H9 (cell line): ENCODE measurements around the gene NNT. TPM values are rescaled to one million over a fixed set of nuclear protein-coding genes. Genes with fewer than 3 reads are reported as not detected.
A peak's percentile ranks its signal among the peaks of the same experiment; 100 is the strongest.

Experiments
- DNase-seq: peaks from one replicate; pipeline ENCODE4 v3.0.0-alpha.2; 2017
- H2AFZ ChIP-seq: one replicate; pipeline ENCODE4 v1.6.1; 2013; ENCODE audit warnings: mild to moderate bottlenecking, low read length, control low read depth, moderate library complexity
- H2AK5ac ChIP-seq: 2 replicates; pipeline ENCODE4 v1.6.1; 2013; ENCODE audit warnings: low read length, control low read depth, mixed read lengths; ENCODE audit not compliant: insufficient read length
- H2BK120ac ChIP-seq: one replicate; pipeline ENCODE4 v1.6.1; 2013; ENCODE audit warnings: low read depth, mild to moderate bottlenecking, low read length, control low read depth, inconsistent platforms; ENCODE audit not compliant: poor library complexity, severe bottlenecking
- H2BK12ac ChIP-seq: 2 replicates; pipeline ENCODE4 v1.6.1; 2013; ENCODE audit warnings: low read length, control low read depth, mixed read lengths, low read depth; ENCODE audit not compliant: insufficient read length
- H2BK15ac ChIP-seq: 2 replicates; pipeline ENCODE4 v1.6.1; 2013; ENCODE audit warnings: low read depth, low read length, control low read depth
- H2BK20ac ChIP-seq: one replicate; pipeline ENCODE4 v1.6.1; 2013; ENCODE audit warnings: low read depth, mild to moderate bottlenecking, low read length, control low read depth, inconsistent platforms; ENCODE audit not compliant: poor library complexity, severe bottlenecking
- H2BK5ac ChIP-seq: 2 replicates; pipeline ENCODE4 v1.6.1; 2013; ENCODE audit warnings: low read length, control low read depth, mixed read lengths; ENCODE audit not compliant: insufficient read length
- H3K14ac ChIP-seq: 2 replicates; pipeline ENCODE4 v1.6.1; 2013; ENCODE audit warnings: low read length, control low read depth; ENCODE audit not compliant: insufficient read depth
- H3K18ac ChIP-seq: 2 replicates; pipeline ENCODE4 v1.6.1; 2013; ENCODE audit warnings: low read depth, mild to moderate bottlenecking, mixed read lengths, low read length, control low read depth; ENCODE audit not compliant: insufficient read length
- H3K23ac ChIP-seq: 2 replicates; pipeline ENCODE4 v1.6.1; 2013; ENCODE audit warnings: low read length, control low read depth, mixed read lengths, low read depth; ENCODE audit not compliant: insufficient read length
- H3K23me2 ChIP-seq: 2 replicates; pipeline ENCODE4 v1.6.1; 2013; ENCODE audit warnings: low read depth, mild to moderate bottlenecking, mixed read lengths, low read length, control low read depth; ENCODE audit not compliant: insufficient read length, poor library complexity, severe bottlenecking
- H3K27ac ChIP-seq: 2 replicates; pipeline ENCODE4 v1.5.1; 2013; ENCODE audit warnings: low read length, control low read depth, mixed read lengths, low read depth; ENCODE audit not compliant: insufficient read length
- H3K27me3 ChIP-seq: 2 replicates; pipeline ENCODE4 v1.6.1; 2013; ENCODE audit warnings: low read length, control low read depth, inconsistent platforms; ENCODE audit not compliant: insufficient read depth
- H3K4ac ChIP-seq: 2 replicates; pipeline ENCODE4 v1.6.1; 2013; ENCODE audit warnings: low read depth, mild to moderate bottlenecking, control low read depth, inconsistent platforms, low read length, moderate library complexity
- H3K4me1 ChIP-seq: 2 replicates; pipeline ENCODE4 v1.6.1; 2013; ENCODE audit warnings: low read length, control low read depth, inconsistent platforms; ENCODE audit not compliant: insufficient read depth
- H3K4me2 ChIP-seq: 2 replicates; pipeline ENCODE4 v1.6.1; 2013; ENCODE audit warnings: low read length, control low read depth, mixed read lengths; ENCODE audit not compliant: insufficient read length, insufficient read depth
- H3K56ac ChIP-seq: 2 replicates; pipeline ENCODE4 v1.6.1; 2013; ENCODE audit warnings: low read depth, mild to moderate bottlenecking, mixed read lengths, low read length, control low read depth; ENCODE audit not compliant: insufficient read length
- H3K79me1 ChIP-seq: 2 replicates; pipeline ENCODE4 v1.6.1; 2013; ENCODE audit warnings: low read depth, mild to moderate bottlenecking, moderate library complexity, low read length, control low read depth, inconsistent platforms; ENCODE audit not compliant: insufficient read depth, poor library complexity, severe bottlenecking
- H3K79me2 ChIP-seq: 2 replicates; pipeline ENCODE4 v1.6.1; 2013; ENCODE audit warnings: low read length, control low read depth, inconsistent platforms; ENCODE audit not compliant: insufficient read depth
- H3K9ac ChIP-seq: 2 replicates; pipeline ENCODE4 v1.6.1; 2013; ENCODE audit warnings: low read length, control low read depth, mixed read lengths; ENCODE audit not compliant: insufficient read length; ENCODE audit errors: extremely low read depth
- H3K9me3 ChIP-seq: one replicate; pipeline ENCODE4 v1.6.1; 2013; ENCODE audit warnings: low read depth, low read length, inconsistent platforms; ENCODE audit not compliant: control insufficient read depth
- H3T11ph ChIP-seq: one replicate; pipeline ENCODE4 v1.6.1; 2013; ENCODE audit warnings: mild to moderate bottlenecking, low read length, control low read depth, inconsistent platforms
- H4K20me1 ChIP-seq: one replicate; pipeline ENCODE4 v1.6.1; 2013; ENCODE audit not compliant: control insufficient read depth, insufficient read length, insufficient read depth
- H4K5ac ChIP-seq: 2 replicates; pipeline ENCODE4 v1.6.1; 2013; ENCODE audit warnings: low read depth, mild to moderate bottlenecking, mixed read lengths, low read length, control low read depth; ENCODE audit not compliant: insufficient read length
- H4K8ac ChIP-seq: replicated peaks from 2 replicates; pipeline ENCODE4 v1.6.1; 2013; ENCODE audit warnings: low read length, control low read depth, mixed read lengths, low read depth; ENCODE audit not compliant: insufficient read length
- H4K91ac ChIP-seq: 2 replicates; pipeline ENCODE4 v1.6.1; 2013; ENCODE audit warnings: low read depth, mild to moderate bottlenecking, moderate library complexity, mixed read lengths, low read length, control low read depth; ENCODE audit not compliant: insufficient read length
- H3K27ac Mint-ChIP-seq, 3 experiments: 2 replicates in 2 of 3; 3 replicates in 1 of 3; pipeline ENCODE4 v1.8.0; 2020 to 2021; ENCODE audit warnings: mixed read lengths in 3 of 3, mild to moderate bottlenecking in 1 of 3, moderate library complexity in 1 of 3
- H3K27me3 Mint-ChIP-seq: 2 replicates; pipeline ENCODE4 v1.8.0; 2021; ENCODE audit warnings: low read depth, mild to moderate bottlenecking, moderate library complexity, mixed read lengths
- H3K36me3 Mint-ChIP-seq, 3 experiments: 2 replicates in 2 of 3; 3 replicates in 1 of 3; pipeline ENCODE4 v1.8.0; 2020 to 2021; ENCODE audit warnings: low read depth in 3 of 3, mixed read lengths in 3 of 3; ENCODE audit not compliant: insufficient read depth in 1 of 3
- H3K4me1 Mint-ChIP-seq, 2 experiments: 2 replicates each; pipeline ENCODE4 v1.8.0; 2020; ENCODE audit warnings: mixed read lengths in 2 of 2
- H3K4me3 Mint-ChIP-seq, 2 experiments: 2 replicates in 1 of 2; 3 replicates in 1 of 2; pipeline ENCODE4 v1.8.0; 2020 to 2021; ENCODE audit warnings: mild to moderate bottlenecking in 2 of 2, mixed read lengths in 2 of 2, moderate library complexity in 1 of 2
- H3K9me3 Mint-ChIP-seq, 2 experiments: 2 replicates in 1 of 2; 3 replicates in 1 of 2; pipeline ENCODE4 v1.8.0; 2020; ENCODE audit warnings: mild to moderate bottlenecking in 2 of 2, mixed read lengths in 2 of 2, moderate library complexity in 1 of 2
- CTCF ChIP-seq: fragments of 200-600 bp; sonication (generic); conservative IDR thresholded peaks from 3 replicates; pipeline ENCODE4 v1.8.0; 2021; ENCODE audit warnings: antibody characterized with exemption, mild to moderate bottlenecking
- WGBS: extraction: QIAGEN DNeasy Blood & Tissue Kit; methylation state at CpG from one replicate; pipeline ENCODE4 v1.1.7; 2013; ENCODE audit warnings: missing lambda C conversion rate, low lambda C conversion rate, mixed read lengths; ENCODE audit not compliant: insufficient read length; ENCODE audit errors: extremely low coverage; 5-methylcytosine and 5-hydroxymethylcytosine counted together
- total RNA-seq: library from RNA; stranded (reverse); gene quantifications from 2 replicates; pipeline ENCODE4 v1.2.1, GENCODE V29; 2021

NNT gene
- total RNA-seq, 1 experiment from 2014 or later = 27.6 TPM

GRCh38 chr5:43609752-43610151 is 6.8 kb downstream of the NNT start:
- peak; percentile 32; the same call in 1 of the 3 replicates for TF ChIP-seq CTCF
- H3K4me1 ChIP-seq = no peaks in the 10 kb centered on the region
- H2BK12ac ChIP-seq = no peak overlapping the region
- H3K4ac ChIP-seq = no peak overlapping the region
- Mint-ChIP-seq H3K27me3 (no peaks in the 10 kb centered on the region), H3K27ac (no peak overlapping the region; a peak in 1 of 7 replicates), H3K4me3 (no peak overlapping the region), H3K4me1 (peaks cover 4 to 6% of the 10 kb centered on the region in 2 experiments; a peak in 3 of 4 replicates), H3K9me3 (peaks cover 0 to 4% of the 10 kb centered on the region in 2 experiments; a peak in 2 of 5 replicates), H3K36me3 (peaks cover 11 to 31% (median 19%) of the 10 kb centered on the region in 3 experiments)
- no peak overlapping the region for H3K14ac ChIP-seq
- no peak overlapping the region for H3K18ac ChIP-seq
- no peaks in the 10 kb centered on the region for H4K20me1 ChIP-seq
- no peak overlapping the region for H4K5ac ChIP-seq
- no peak overlapping the region for H3K56ac ChIP-seq
- H4K8ac ChIP-seq = no peak overlapping the region
- H2BK120ac ChIP-seq = no peak overlapping the region
- no peak overlapping the region for H3K4me2 ChIP-seq
- H2BK15ac ChIP-seq = no peak overlapping the region
- H2BK20ac ChIP-seq = no peak overlapping the region
- no peak overlapping the region for H2AFZ ChIP-seq
- H3K79me2 ChIP-seq = no peaks in the 10 kb centered on the region
- H3T11ph ChIP-seq = no peak overlapping the region
- no peaks in the 10 kb centered on the region for H3K79me1 ChIP-seq
- no peaks in the 10 kb centered on the region for H3K9me3 ChIP-seq
- no peak overlapping the region for H2BK5ac ChIP-seq
- H4K91ac ChIP-seq = no peak overlapping the region
- no peaks in the 10 kb centered on the region for H3K23me2 ChIP-seq
- no peak overlapping the region for H3K9ac ChIP-seq
- H2AK5ac ChIP-seq = no peak overlapping the region
- no peak overlapping the region for H3K27ac ChIP-seq
- no peaks in the 10 kb centered on the region for H3K27me3 ChIP-seq
- no CpG with 5 or more reads among the region's 1 CpG for WGBS
- no peak for DNase-seq
- no peak overlapping the region for H3K23ac ChIP-seq
